Trophoblast cell (in vitro differentiated cells and primary cell): ENCODE results near the gene LPP.

Experiments used
- DNase-seq, 2 donors: peaks; one replicate each; pipeline ENCODE4 v3.0.0-alpha.2; 2016
- H2AFZ ChIP-seq: 2 replicates; pipeline ENCODE4 v1.6.1; 2013; ENCODE audit warnings: low read length, moderate library complexity, mild to moderate bottlenecking; ENCODE audit not compliant: insufficient read depth, poor library complexity
- H2AK5ac ChIP-seq: 2 replicates; pipeline ENCODE4 v1.6.1; 2013; ENCODE audit warnings: mild to moderate bottlenecking, low read length
- H2BK120ac ChIP-seq: 2 replicates; pipeline ENCODE4 v1.6.1; 2013; ENCODE audit warnings: low read length, mild to moderate bottlenecking, moderate library complexity; ENCODE audit not compliant: insufficient read depth, poor library complexity
- H2BK12ac ChIP-seq: 2 replicates; pipeline ENCODE4 v1.6.1; 2013; ENCODE audit warnings: mild to moderate bottlenecking, low read length, moderate library complexity
- H2BK5ac ChIP-seq: 2 replicates; pipeline ENCODE4 v1.6.1; 2013; ENCODE audit warnings: low read length, low read depth, moderate library complexity, mild to moderate bottlenecking; ENCODE audit not compliant: poor library complexity
- H3K14ac ChIP-seq: 2 replicates; pipeline ENCODE4 v1.6.1; 2013; ENCODE audit warnings: mild to moderate bottlenecking, low read length
- H3K18ac ChIP-seq: 2 replicates; pipeline ENCODE4 v1.6.1; 2013; ENCODE audit warnings: mild to moderate bottlenecking, low read length
- H3K23ac ChIP-seq: 2 replicates; pipeline ENCODE4 v1.6.1; 2013; ENCODE audit warnings: low read length
- H3K27ac ChIP-seq: 2 replicates; pipeline ENCODE4 v1.5.1; 2013; ENCODE audit warnings: low read depth, mild to moderate bottlenecking, inconsistent platforms, low read length, moderate library complexity
- H3K27me3 ChIP-seq: 2 replicates; pipeline ENCODE4 v1.6.1; 2013; ENCODE audit warnings: inconsistent platforms, mild to moderate bottlenecking, low read length, moderate library complexity; ENCODE audit not compliant: insufficient read depth
- H3K36me3 ChIP-seq, 2 experiments: 1 replicate in 1 of 2; 2 replicates in 1 of 2; pipeline ENCODE4 v1.6.1; 2013; ENCODE audit warnings: low read length in 2 of 2, mild to moderate bottlenecking in 2 of 2, moderate library complexity in 1 of 2; ENCODE audit not compliant: insufficient read depth in 2 of 2, control insufficient read depth in 1 of 2
- H3K4ac ChIP-seq: 2 replicates; pipeline ENCODE4 v1.6.1; 2013; ENCODE audit warnings: low read depth, mild to moderate bottlenecking, low read length, moderate library complexity
- H3K4me1 ChIP-seq, 2 experiments: 1 replicate in 1 of 2; 2 replicates in 1 of 2; pipeline ENCODE4 v1.6.1; 2013; ENCODE audit warnings: low read length in 2 of 2, mild to moderate bottlenecking in 2 of 2, moderate library complexity in 1 of 2; ENCODE audit not compliant: insufficient read depth in 2 of 2, control insufficient read depth in 1 of 2
- H3K4me2 ChIP-seq: 2 replicates; pipeline ENCODE4 v1.6.1; 2013; ENCODE audit warnings: inconsistent platforms, mild to moderate bottlenecking, low read length, moderate library complexity
- H3K4me3 ChIP-seq: 2 replicates; pipeline ENCODE4 v1.5.1; 2013; ENCODE audit warnings: mild to moderate bottlenecking, low read depth, low read length, inconsistent platforms
- H3K79me1 ChIP-seq: one replicate; pipeline ENCODE4 v1.6.1; 2013; ENCODE audit warnings: low read length
- H3K79me2 ChIP-seq: 2 replicates; pipeline ENCODE4 v1.6.1; 2013; ENCODE audit warnings: low read length, mild to moderate bottlenecking; ENCODE audit not compliant: control insufficient read depth, insufficient read depth, poor library complexity
- H3K9ac ChIP-seq: 2 replicates; pipeline ENCODE4 v1.6.1; 2013; ENCODE audit warnings: mild to moderate bottlenecking, low read length
- H3K9me3 ChIP-seq: 2 replicates; pipeline ENCODE4 v1.6.1; 2013; ENCODE audit warnings: low read depth, mild to moderate bottlenecking, control low read depth, inconsistent platforms, low read length; ENCODE audit not compliant: insufficient read depth
- H4K12ac ChIP-seq: 2 replicates; pipeline ENCODE4 v1.6.1; 2013; ENCODE audit warnings: low read depth, mild to moderate bottlenecking, low read length, moderate library complexity
- H4K8ac ChIP-seq: 2 replicates; pipeline ENCODE4 v1.6.1; 2013; ENCODE audit warnings: low read depth, mild to moderate bottlenecking, low read length, moderate library complexity
- H4K91ac ChIP-seq: one replicate; pipeline ENCODE4 v1.6.1; 2013; ENCODE audit warnings: low read depth, mild to moderate bottlenecking, low read length, moderate library complexity
- WGBS: extraction: QIAGEN DNeasy Blood & Tissue Kit; methylation state at CpG from one replicate; pipeline ENCODE4 v1.1.7; 2013; ENCODE audit warnings: missing lambda C conversion rate; ENCODE audit not compliant: insufficient read length, insufficient coverage; ENCODE audit errors: extremely low coverage; 5-methylcytosine and 5-hydroxymethylcytosine counted together

Gene LPP

DNA sequence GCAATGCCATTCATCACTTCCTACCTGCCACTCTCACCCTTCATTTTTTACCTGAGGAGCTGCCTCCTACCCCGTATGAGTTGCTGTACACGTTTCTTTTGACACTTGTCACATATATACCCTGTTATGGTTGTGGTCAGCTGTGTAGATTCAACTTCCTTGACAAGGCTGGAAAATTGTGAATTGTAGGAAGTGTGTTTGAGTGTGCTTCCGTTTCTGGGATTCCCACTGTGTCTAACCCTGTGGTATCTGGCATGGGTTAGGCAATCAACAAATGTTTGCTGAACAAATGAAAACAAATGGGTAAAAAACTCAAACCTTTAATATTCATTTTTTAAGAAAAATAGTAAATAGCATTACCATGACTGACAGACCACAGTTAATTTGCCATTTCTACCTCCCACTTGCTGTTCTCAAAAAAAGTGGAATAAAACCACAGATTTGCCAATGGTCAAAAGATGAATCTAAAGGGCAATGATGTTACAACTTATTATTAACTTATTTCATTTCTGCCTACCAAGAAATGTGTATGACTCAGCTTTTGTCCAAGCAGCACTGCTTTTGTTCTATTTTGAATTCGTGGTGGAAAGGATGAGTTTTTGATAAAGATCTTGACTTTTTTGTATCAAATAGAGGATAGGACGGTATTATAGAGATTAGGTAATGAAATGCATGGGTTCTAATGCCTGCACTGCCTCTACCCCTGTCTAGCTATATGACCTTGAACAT lies 404.6 kb downstream of the LPP start:
- Histone ChIP-seq H2BK120ac (no peak overlapping the region), H3K36me3 (no peaks in the 10 kb centered on the region), H3K4me3 (no peak overlapping the region), H2BK5ac (no peak overlapping the region), H3K4me2 (no peak overlapping the region), H3K79me1 (no peaks in the 10 kb centered on the region), H3K14ac (no peak overlapping the region), H3K27ac (no peak overlapping the region), H3K79me2 (no peaks in the 10 kb centered on the region), H2BK12ac (no peak overlapping the region), H3K9me3 (no peaks in the 10 kb centered on the region), H3K4me1 (no peaks in the 10 kb centered on the region), H2AFZ (no peak overlapping the region), H3K27me3 (no peaks in the 10 kb centered on the region), H2AK5ac (no peak overlapping the region), H4K12ac (no peak overlapping the region), H3K18ac (no peak overlapping the region), H3K23ac (no peak overlapping the region), H4K91ac (no peak overlapping the region), H4K8ac (no peak overlapping the region), H3K9ac (no peak overlapping the region), H3K4ac (no peak overlapping the region)
- DNase-seq: no peak
- WGBS: no CpG with 5 or more reads among the region's 5 CpGs

DNA sequence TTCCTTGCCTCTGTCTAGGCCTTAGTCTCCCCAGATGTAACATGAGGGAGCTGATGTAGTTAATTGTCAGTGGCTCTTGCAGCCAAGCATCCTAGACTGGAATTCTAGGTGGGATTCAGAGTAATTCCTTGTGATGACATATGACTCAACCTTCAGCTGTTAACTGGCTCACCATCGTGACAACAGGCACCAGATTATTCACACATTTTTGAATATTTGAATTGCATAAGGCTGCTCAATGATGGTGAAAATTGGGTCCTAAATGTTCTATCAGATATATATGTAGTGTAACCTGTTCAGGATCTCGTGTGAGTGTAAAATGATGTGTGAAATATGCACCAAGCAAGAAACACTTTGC lies 405.1 kb downstream of the LPP start:
- Histone ChIP-seq H3K4me2 (no peak overlapping the region), H4K91ac (no peak overlapping the region), H3K36me3 (no peaks in the 10 kb centered on the region), H3K9me3 (no peaks in the 10 kb centered on the region), H2AFZ (no peak overlapping the region), H2BK12ac (no peak overlapping the region), H3K27me3 (no peaks in the 10 kb centered on the region), H2AK5ac (no peak overlapping the region), H3K14ac (no peak overlapping the region), H3K4ac (no peak overlapping the region), H3K79me1 (no peaks in the 10 kb centered on the region), H3K27ac (no peak overlapping the region), H3K4me1 (no peaks in the 10 kb centered on the region), H2BK5ac (no peak overlapping the region), H3K4me3 (no peak overlapping the region), H3K9ac (no peak overlapping the region), H4K8ac (no peak overlapping the region), H2BK120ac (no peak overlapping the region), H3K79me2 (no peaks in the 10 kb centered on the region), H3K18ac (no peak overlapping the region), H3K23ac (no peak overlapping the region), H4K12ac (no peak overlapping the region)
- WGBS: no CpG with 5 or more reads among the region's 2 CpGs
- no peak for DNase-seq

DNA sequence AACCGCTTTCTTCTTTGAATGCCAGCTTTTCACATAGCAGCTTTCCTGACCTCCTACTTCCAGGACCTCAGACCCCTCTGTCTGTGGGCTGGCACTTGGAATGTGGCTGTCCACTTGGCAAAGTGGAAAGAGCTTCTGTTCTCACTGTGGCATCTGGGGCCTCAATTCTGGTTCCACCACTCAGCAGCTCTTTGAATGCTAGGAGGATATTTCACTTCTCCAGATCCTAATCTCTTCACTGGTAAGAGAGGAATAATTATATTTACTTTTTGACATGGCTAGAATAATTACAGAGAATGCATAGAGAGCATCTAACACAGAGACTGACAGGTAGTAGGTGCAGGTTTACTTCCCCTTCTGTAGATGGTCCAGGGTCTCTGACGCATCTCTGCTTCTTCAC lies 405.9 kb downstream of the LPP start:
- H4K91ac ChIP-seq: no peak overlapping the region

DNA sequence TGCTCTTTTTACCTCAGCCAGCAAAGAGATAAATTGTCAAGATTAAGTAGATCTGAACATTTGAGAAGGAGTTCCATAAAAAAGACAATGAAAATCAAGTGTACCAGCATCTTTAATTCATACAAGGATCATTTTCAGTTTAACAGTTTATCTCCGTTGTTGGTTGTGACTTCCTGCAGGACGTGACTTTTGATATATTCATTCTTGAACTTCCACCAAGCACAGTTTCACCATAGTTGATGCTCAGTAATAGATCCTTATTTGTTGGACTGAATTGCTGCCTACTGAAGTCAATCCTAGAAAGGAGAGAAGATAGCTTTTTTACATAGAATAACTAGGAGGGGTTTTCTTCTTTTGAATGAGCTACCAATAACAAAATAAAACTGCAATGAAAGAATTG lies 408.2 kb downstream of the LPP start:
- no peak overlapping the region for H3K27ac ChIP-seq
- no peak overlapping the region for H4K91ac ChIP-seq
- H3K4me1 ChIP-seq: no peaks in the 10 kb centered on the region
- H3K14ac ChIP-seq: no peak overlapping the region
- no peak overlapping the region for H2BK120ac ChIP-seq
- H2BK12ac ChIP-seq: no peak overlapping the region
- no peaks in the 10 kb centered on the region for H3K9me3 ChIP-seq
- H3K18ac ChIP-seq: no peak overlapping the region
- H2BK5ac ChIP-seq: no peak overlapping the region
- no peaks in the 10 kb centered on the region for H3K36me3 ChIP-seq
- no peak overlapping the region for H2AK5ac ChIP-seq
- no peak overlapping the region for H3K4me2 ChIP-seq
- no peaks in the 10 kb centered on the region for H3K79me2 ChIP-seq
- no peak overlapping the region for H4K12ac ChIP-seq
- no peak overlapping the region for H3K9ac ChIP-seq
- H4K8ac ChIP-seq: no peak overlapping the region
- WGBS: no CpG with 5 or more reads among the region's 2 CpGs
- H3K4me3 ChIP-seq: no peak overlapping the region
- H3K23ac ChIP-seq: no peak overlapping the region
- DNase-seq: no peak
- H3K79me1 ChIP-seq: no peaks in the 10 kb centered on the region
- H2AFZ ChIP-seq: no peak overlapping the region
- H3K27me3 ChIP-seq: no peaks in the 10 kb centered on the region
- H3K4ac ChIP-seq: no peak overlapping the region

More for the DNA sequence above, 405.9 kb downstream of the LPP start:
- Histone ChIP-seq H3K23ac (no peak overlapping the region), H3K14ac (no peak overlapping the region), H3K18ac (no peak overlapping the region), H3K4me2 (no peak overlapping the region), H2BK120ac (no peak overlapping the region), H3K4ac (no peak overlapping the region), H3K79me2 (no peaks in the 10 kb centered on the region), H3K4me3 (no peak overlapping the region), H3K27me3 (no peaks in the 10 kb centered on the region), H3K9me3 (no peaks in the 10 kb centered on the region), H4K8ac (no peak overlapping the region), H3K9ac (no peak overlapping the region), H3K27ac (no peak overlapping the region), H3K4me1 (no peaks in the 10 kb centered on the region), H2AFZ (no peak overlapping the region), H3K79me1 (no peaks in the 10 kb centered on the region), H2BK12ac (no peak overlapping the region), H4K12ac (no peak overlapping the region), H3K36me3 (no peaks in the 10 kb centered on the region), H2BK5ac (no peak overlapping the region), H2AK5ac (no peak overlapping the region)
- WGBS: no CpG with 5 or more reads among the region's 2 CpGs
- DNase-seq: no peak
